WERI-Rb-1 (cell line): ENCODE data around the gene PPFIA1.

Experiments
- DNase-seq: peaks from one replicate; pipeline ENCODE4 v3.0.0-alpha.2; 2020
- H3K27ac ChIP-seq: fragments of 250-450 bp; sonication (Bioruptor Pico); 2 replicates; pipeline ENCODE4 v1.5.1; 2020; ENCODE audit warnings: mild to moderate bottlenecking, moderate library complexity
- H3K27me3 ChIP-seq: fragments of 250-450 bp; sonication (Bioruptor Pico); 2 replicates; pipeline ENCODE4 v1.5.1; 2021; ENCODE audit warnings: mild to moderate bottlenecking, low read depth, moderate library complexity; ENCODE audit not compliant: insufficient read depth, severe bottlenecking
- H3K36me3 ChIP-seq: fragments of 250-450 bp; sonication (Bioruptor Pico); 2 replicates; pipeline ENCODE4 v1.5.1; 2020; ENCODE audit warnings: mild to moderate bottlenecking, moderate library complexity
- H3K4me3 ChIP-seq: 2 replicates; pipeline ENCODE4 v1.5.1; 2011; ENCODE audit warnings: low read depth, mild to moderate bottlenecking, control low read depth, low read length
- H3K9me3 ChIP-seq: fragments of 250-450 bp; sonication (Bioruptor Pico); 2 replicates; pipeline ENCODE4 v1.5.1; 2021; ENCODE audit warnings: mild to moderate bottlenecking, moderate library complexity; ENCODE audit not compliant: severe bottlenecking
- CTCF ChIP-seq: IDR thresholded peaks from 2 replicates; pipeline ENCODE4 v1.5.1; 2011; ENCODE audit warnings: low read depth, mild to moderate bottlenecking, control low read depth, inconsistent platforms, low read length

PPFIA1 gene

GRCh38 chr11:70229737-70230136 is 40.8 kb upstream of the PPFIA1 start:
- Histone ChIP-seq H3K27ac (no peak overlapping the region), H3K9me3 (no peaks in the 10 kb centered on the region), H3K36me3 (no peaks in the 10 kb centered on the region), H3K4me3 (no peak overlapping the region), H3K27me3 (no peaks in the 10 kb centered on the region)
- no peak for TF ChIP-seq CTCF
- DNase-seq = no peak

- H3K4me3 ChIP-seq = no peak overlapping the region
- no peaks in the 10 kb centered on the region for H3K9me3 ChIP-seq
- TF ChIP-seq CTCF = no peak
- H3K27me3 ChIP-seq = no peaks in the 10 kb centered on the region
- no peak for DNase-seq
- no peak overlapping the region for H3K27ac ChIP-seq
- no peaks in the 10 kb centered on the region for H3K36me3 ChIP-seq
Observed at GRCh38 chr11:70230151-70230839, 40.2 kb upstream of the PPFIA1 start.

GRCh38 chr11:70230840-70231710 is 39.4 kb upstream of the PPFIA1 start:
- DNase-seq = no peak
- TF ChIP-seq CTCF = no peak
- Histone ChIP-seq H3K4me3 (no peak overlapping the region), H3K27me3 (no peaks in the 10 kb centered on the region), H3K27ac (no peak overlapping the region), H3K9me3 (no peaks in the 10 kb centered on the region), H3K36me3 (no peaks in the 10 kb centered on the region)

GRCh38 chr11:70233034-70233433 is 37.5 kb upstream of the PPFIA1 start:
- Histone ChIP-seq H3K4me3 (no peak overlapping the region), H3K9me3 (no peaks in the 10 kb centered on the region), H3K27ac (no peak overlapping the region), H3K36me3 (no peaks in the 10 kb centered on the region), H3K27me3 (no peaks in the 10 kb centered on the region)
- no peak for TF ChIP-seq CTCF
- no peak for DNase-seq

GRCh38 chr11:70233511-70233934 is 37.0 kb upstream of the PPFIA1 start:
- H3K9me3 ChIP-seq = no peaks in the 10 kb centered on the region
- H3K27ac ChIP-seq = no peak overlapping the region
- TF ChIP-seq CTCF = no peak
- H3K4me3 ChIP-seq = no peak overlapping the region
- H3K36me3 ChIP-seq = no peaks in the 10 kb centered on the region
- no peak for DNase-seq
- H3K27me3 ChIP-seq = no peaks in the 10 kb centered on the region
